H1 (cell line): ENCODE measurements around the gene FITM2. TPM values are rescaled to one million over a fixed set of nuclear protein-coding genes. Genes with fewer than 3 reads are reported as not detected.

Experiments used
- HDAC2 ChIP-seq, 2 experiments: fragments of 300-600 bp in 1 of 2; sonication (generic) in 1 of 2; IDR thresholded peaks; 2 replicates each; pipeline ENCODE4 v1.6.1; 2011 to 2012; ENCODE audit warnings: low read depth in 2 of 2, low read length in 2 of 2, mild to moderate bottlenecking in 2 of 2, moderate library complexity in 2 of 2, borderline replicate concordance in 1 of 2, inconsistent platforms in 1 of 2
- polyA plus RNA-seq, 7 experiments: library from polyadenylated mRNA; depleted of rRNA in 3 of 7; stranded (reverse) in 5 of 7; unstranded in 2 of 7; fragments of >200 nt in 5 of 7; fragments of 200-250 nt in 2 of 7; gene quantifications; 1 replicate in 5 of 7; 2 replicates in 1 of 7; 4 replicates in 1 of 7; pipeline versions ENCODE4 v1.2.1 to v1.2.3, GENCODE V29; 2011 to 2013; ENCODE audit warnings: missing spikeins in 2 of 7, mixed read lengths in 2 of 7
- total RNA-seq: library from RNA; stranded (reverse); fragmentation: NEBNext Ultra II Directional; extraction: Animal tissue kit (Norgen Biotek cat#: 25700); gene quantifications from 2 replicates; pipeline ENCODE4 v1.2.1, GENCODE V29; 2021

The FITM2 gene
- total and polyA plus RNA-seq, 2 of the 8 experiments (the other 6 are each of a cell fraction or from before 2014, with no cell fraction given), result 1.1 to 2.1 TPM

GRCh38 chr20:44334306-44334705, 23.3 kb upstream of the FITM2 start (continued):
- TF ChIP-seq HDAC2 (IDR thresholded peaks at IDR 0.05; ENCODE audit: borderline replicate concordance in 1 of 2, low read depth in 2 of 2, low read length in 2 of 2), result no peak
